ENCODE measurements around the gene RHBDD1. TPM values are rescaled to one million over a fixed set of nuclear protein-coding genes. Genes with fewer than 3 reads are reported as not detected.
A peak's percentile ranks its signal among the peaks of the same experiment; 100 is the strongest.

Gene RHBDD1
- total and polyA plus RNA-seq, 4 donors = 16.8 to 81.3 (median 30.2) TPM

GRCh38 chr2:226799211-226799975 lies 36.5 kb upstream of the RHBDD1 start, which contains the start of gene IRS1:
Gene IRS1 (minus strand): TSS chr2:226799820. CDS start chr2:226798738, 1,082 bp downstream.
- H3K27ac ChIP-seq (ENCODE audit: low read depth, low read length) = peak within 1 kb of the TSS; percentile 92
- peak within 1 kb of the TSS; percentile 83 for H3K4me3 ChIP-seq (ENCODE audit: low read depth, low read length)
- no peaks in the 10 kb centered on the region for H3K9me3 ChIP-seq (ENCODE audit: control insufficient read depth, insufficient read depth, low read length)
- no peaks in the 10 kb centered on the region for H3K27me3 ChIP-seq (ENCODE audit: control insufficient read depth, insufficient read depth, low read length)
- 0% methylated on average over 74 of the region's 82 CpGs for WGBS (ENCODE audit: insufficient coverage)
- H3K4me1 ChIP-seq (ENCODE audit: control insufficient read depth, insufficient read depth, low read length) = peaks cover 62% of the 10 kb centered on the region
- DNase-seq (ENCODE audit: low read depth in 4 of 6, low spot score in 6 of 6) = peak in 4 of 6 donors; percentile 59 to 93 (median 80)
- peaks cover 32% of the 10 kb centered on the region for H3K36me3 ChIP-seq (ENCODE audit: control insufficient read depth, insufficient read depth, low read length)

GRCh38 chr2:226799976-226800940 lies 35.6 kb upstream of the RHBDD1 start:
- DNase-seq (ENCODE audit: low read depth in 4 of 6, low spot score in 6 of 6) = peak in 2 of 6 donors; percentile 47 to 69
- Histone ChIP-seq H3K36me3 (ENCODE audit: control insufficient read depth, insufficient read depth, low read length) (peaks cover 30% of the 10 kb centered on the region), H3K9me3 (ENCODE audit: control insufficient read depth, insufficient read depth, low read length) (no peaks in the 10 kb centered on the region), H3K4me3 (ENCODE audit: low read depth, low read length) (peak overlapping the region; percentile 62), H3K27me3 (ENCODE audit: control insufficient read depth, insufficient read depth, low read length) (no peaks in the 10 kb centered on the region), H3K4me1 (ENCODE audit: control insufficient read depth, insufficient read depth, low read length) (peaks cover 56% of the 10 kb centered on the region), H3K27ac (ENCODE audit: low read depth, low read length) (peak overlapping the region; percentile 82)
- 1% methylated on average over 28 of the region's 39 CpGs for WGBS (ENCODE audit: insufficient coverage)

GRCh38 chr2:226800941-226801784 lies 34.7 kb upstream of the RHBDD1 start:
- Histone ChIP-seq H3K27ac (ENCODE audit: low read depth, low read length) (peak overlapping the region; percentile 82), H3K4me3 (ENCODE audit: low read depth, low read length) (peak overlapping the region; percentile 62), H3K27me3 (ENCODE audit: control insufficient read depth, insufficient read depth, low read length) (no peaks in the 10 kb centered on the region), H3K9me3 (ENCODE audit: control insufficient read depth, insufficient read depth, low read length) (no peaks in the 10 kb centered on the region), H3K36me3 (ENCODE audit: control insufficient read depth, insufficient read depth, low read length) (peaks cover 20% of the 10 kb centered on the region), H3K4me1 (ENCODE audit: control insufficient read depth, insufficient read depth, low read length) (peaks cover 47% of the 10 kb centered on the region)
- DNase-seq (ENCODE audit: low read depth in 4 of 6, low spot score in 6 of 6) = peak; percentile 79 to 98 (median 88)
- WGBS (ENCODE audit: insufficient coverage) = 2% methylated on average over 26 of the region's 33 CpGs

GRCh38 chr2:226802573-226802972 lies 33.3 kb upstream of the RHBDD1 start:
- WGBS (ENCODE audit: insufficient coverage) = no CpG with 5 or more reads among the region's 4 CpGs
- H3K4me1 ChIP-seq (ENCODE audit: control insufficient read depth, insufficient read depth, low read length) = peaks cover 33% of the 10 kb centered on the region
- H3K9me3 ChIP-seq (ENCODE audit: control insufficient read depth, insufficient read depth, low read length) = no peaks in the 10 kb centered on the region
- no peak overlapping the region for H3K27ac ChIP-seq (ENCODE audit: low read depth, low read length)
- H3K27me3 ChIP-seq (ENCODE audit: control insufficient read depth, insufficient read depth, low read length) = no peaks in the 10 kb centered on the region
- H3K36me3 ChIP-seq (ENCODE audit: control insufficient read depth, insufficient read depth, low read length) = peaks cover 6% of the 10 kb centered on the region
- no peak overlapping the region for H3K4me3 ChIP-seq (ENCODE audit: low read depth, low read length)
- DNase-seq (ENCODE audit: low read depth in 4 of 6, low spot score in 6 of 6) = peak in 5 of 6 donors; percentile 72 to 96 (median 80)

- Histone ChIP-seq H3K4me1 (ENCODE audit: control insufficient read depth, insufficient read depth, low read length) (peaks cover 25% of the 10 kb centered on the region), H3K27me3 (ENCODE audit: control insufficient read depth, insufficient read depth, low read length) (no peaks in the 10 kb centered on the region), H3K27ac (ENCODE audit: low read depth, low read length) (no peak overlapping the region), H3K9me3 (ENCODE audit: control insufficient read depth, insufficient read depth, low read length) (no peaks in the 10 kb centered on the region), H3K4me3 (ENCODE audit: low read depth, low read length) (no peak overlapping the region), H3K36me3 (ENCODE audit: control insufficient read depth, insufficient read depth, low read length) (no peaks in the 10 kb centered on the region)
- 100% methylated on average over 1 of the region's 1 CpG for WGBS (ENCODE audit: insufficient coverage)
- DNase-seq (ENCODE audit: low read depth in 4 of 6, low spot score in 6 of 6) = no peak
These were observed 32.4 kb upstream of the RHBDD1 start for GRCh38 chr2:226803410-226803809.

GRCh38 chr2:226813148-226813701 lies 22.6 kb upstream of the RHBDD1 start:
- Histone ChIP-seq H3K36me3 (ENCODE audit: control insufficient read depth, insufficient read depth, low read length) (no peaks in the 10 kb centered on the region), H3K27me3 (ENCODE audit: control insufficient read depth, insufficient read depth, low read length) (no peaks in the 10 kb centered on the region), H3K9me3 (ENCODE audit: control insufficient read depth, insufficient read depth, low read length) (no peaks in the 10 kb centered on the region), H3K4me3 (ENCODE audit: low read depth, low read length) (no peak overlapping the region), H3K4me1 (ENCODE audit: control insufficient read depth, insufficient read depth, low read length) (no peaks in the 10 kb centered on the region), H3K27ac (ENCODE audit: low read depth, low read length) (no peak overlapping the region)
- WGBS (ENCODE audit: insufficient coverage) = no CpG with 5 or more reads among the region's 1 CpG
- DNase-seq (ENCODE audit: low read depth in 4 of 6, low spot score in 6 of 6) = peak in 1 of 6 donors; percentile 59

GRCh38 chr2:226818930-226819329 lies 16.9 kb upstream of the RHBDD1 start:
- Histone ChIP-seq H3K36me3 (ENCODE audit: control insufficient read depth, insufficient read depth, low read length) (no peaks in the 10 kb centered on the region), H3K27me3 (ENCODE audit: control insufficient read depth, insufficient read depth, low read length) (no peaks in the 10 kb centered on the region), H3K9me3 (ENCODE audit: control insufficient read depth, insufficient read depth, low read length) (no peaks in the 10 kb centered on the region), H3K4me1 (ENCODE audit: control insufficient read depth, insufficient read depth, low read length) (no peaks in the 10 kb centered on the region), H3K4me3 (ENCODE audit: low read depth, low read length) (no peak overlapping the region), H3K27ac (ENCODE audit: low read depth, low read length) (no peak overlapping the region)
- no peak for DNase-seq (ENCODE audit: low read depth in 4 of 6, low spot score in 6 of 6)
- WGBS (ENCODE audit: insufficient coverage) = no CpG with 5 or more reads among the region's 3 CpGs

GRCh38 chr2:226825056-226825455 lies 10.8 kb upstream of the RHBDD1 start:
- Histone ChIP-seq H3K4me3 (ENCODE audit: low read depth, low read length) (no peak overlapping the region), H3K4me1 (ENCODE audit: control insufficient read depth, insufficient read depth, low read length) (no peaks in the 10 kb centered on the region), H3K9me3 (ENCODE audit: control insufficient read depth, insufficient read depth, low read length) (no peaks in the 10 kb centered on the region), H3K27ac (ENCODE audit: low read depth, low read length) (no peak overlapping the region), H3K36me3 (ENCODE audit: control insufficient read depth, insufficient read depth, low read length) (no peaks in the 10 kb centered on the region), H3K27me3 (ENCODE audit: control insufficient read depth, insufficient read depth, low read length) (no peaks in the 10 kb centered on the region)
- no CpG with 5 or more reads among the region's 2 CpGs for WGBS (ENCODE audit: insufficient coverage)
- no peak for DNase-seq (ENCODE audit: low read depth in 4 of 6, low spot score in 6 of 6)

- no peaks in the 10 kb centered on the region for H3K9me3 ChIP-seq (ENCODE audit: control insufficient read depth, insufficient read depth, low read length)
- DNase-seq (ENCODE audit: low read depth in 4 of 6, low spot score in 6 of 6) = no peak
- no peaks in the 10 kb centered on the region for H3K4me1 ChIP-seq (ENCODE audit: control insufficient read depth, insufficient read depth, low read length)
- no peaks in the 10 kb centered on the region for H3K27me3 ChIP-seq (ENCODE audit: control insufficient read depth, insufficient read depth, low read length)
- H3K27ac ChIP-seq (ENCODE audit: low read depth, low read length) = no peak overlapping the region
- no peak overlapping the region for H3K4me3 ChIP-seq (ENCODE audit: low read depth, low read length)
- no peaks in the 10 kb centered on the region for H3K36me3 ChIP-seq (ENCODE audit: control insufficient read depth, insufficient read depth, low read length)
- WGBS (ENCODE audit: insufficient coverage) = no CpG with 5 or more reads among the region's 2 CpGs
These were observed 7.7 kb upstream of the RHBDD1 start for GRCh38 chr2:226828191-226828590.

Measured in spinal cord (tissue), 10 donors.